SU-DHL-6 (cell line): Measurements from ENCODE around the gene CNTN4.

Experiments used
- H2AFZ ChIP-seq: fragments of 200-600 bp; sonication (generic); 2 replicates; pipeline ENCODE4 v1.6.1; 2014; ENCODE audit warnings: low read depth, mild to moderate bottlenecking, moderate library complexity, mixed read lengths, antibody characterized with exemption, low read length; ENCODE audit not compliant: severe bottlenecking
- H3F3A ChIP-seq: fragments of 200-600 bp; shearing (Covaris generic); 2 replicates; pipeline ENCODE4 v1.6.0; 2016; ENCODE audit warnings: antibody characterized with exemption, mild to moderate bottlenecking; ENCODE audit not compliant: insufficient read depth
- H3K27ac ChIP-seq: fragments of 200-600 bp; sonication (generic); 2 replicates; pipeline ENCODE4 v1.5.1; 2016; ENCODE audit warnings: low read depth, mild to moderate bottlenecking, low read length, moderate library complexity, mixed read lengths
- H3K27me3 ChIP-seq: fragments of 200-600 bp; sonication (generic), shearing (Covaris generic); 2 replicates; pipeline ENCODE4 v1.6.0; 2014; ENCODE audit warnings: mild to moderate bottlenecking, low read length
- H3K36me3 ChIP-seq: fragments of 200-600 bp; sonication (generic); 2 replicates; pipeline ENCODE4 v1.6.1; 2014; ENCODE audit warnings: mild to moderate bottlenecking, low read length, mixed read lengths
- H3K4me2 ChIP-seq: fragments of 300-600, 200-600 bp; shearing (Covaris generic), sonication (generic); 2 replicates; pipeline ENCODE4 v1.6.0; 2014; ENCODE audit warnings: low read length, low read depth, mild to moderate bottlenecking; ENCODE audit not compliant: poor library complexity, severe bottlenecking
- H3K4me3 ChIP-seq: fragments of 200-600 bp; sonication (generic); 2 replicates; pipeline ENCODE4 v1.5.1; 2014; ENCODE audit warnings: antibody characterized with exemption, low read length, mild to moderate bottlenecking, mixed read lengths; ENCODE audit not compliant: insufficient read depth, poor library complexity, severe bottlenecking
- H3K79me2 ChIP-seq: fragments of 200-600 bp; sonication (generic); 2 replicates; pipeline ENCODE4 v1.6.1; 2014; ENCODE audit warnings: mild to moderate bottlenecking, low read length, moderate library complexity; ENCODE audit not compliant: insufficient read depth
- H3K9ac ChIP-seq: fragments of 200-600 bp; sonication (generic); 2 replicates; pipeline ENCODE4 v1.7.0; 2014; ENCODE audit warnings: mild to moderate bottlenecking, low read length
- H3K9me2 ChIP-seq: fragments of 200-600 bp; sonication (generic); replicated peaks from 2 replicates; pipeline ENCODE4 v1.6.1; 2014; ENCODE audit warnings: low read length; ENCODE audit not compliant: insufficient read depth
- H3K9me3 ChIP-seq: fragments of 200-600 bp; sonication (generic); 2 replicates; pipeline ENCODE4 v1.6.1; 2014; ENCODE audit warnings: low read length, mixed read lengths; ENCODE audit not compliant: insufficient read depth
- H4K20me1 ChIP-seq: fragments of 200-600 bp; sonication (generic); 2 replicates; pipeline ENCODE4 v1.6.1; 2014; ENCODE audit warnings: low read depth, mild to moderate bottlenecking, antibody characterized with exemption, low read length, moderate library complexity, mixed read lengths
- CTCF ChIP-seq: fragments of 200-600 bp; sonication (generic); IDR thresholded peaks from one replicate; pipeline ENCODE4 v1.5.1; 2017; ENCODE audit warnings: antibody characterized with exemption, mild to moderate bottlenecking, low read length, moderate library complexity; ENCODE audit not compliant: insufficient read depth, poor library complexity, severe bottlenecking
- EZH2phosphoT487 ChIP-seq: fragments of 200-600 bp; sonication (generic), shearing (Covaris generic); conservative IDR thresholded peaks from 2 replicates; pipeline ENCODE4 v1.6.1; 2018; ENCODE audit warnings: mild to moderate bottlenecking, antibody characterized with exemption, low read length, moderate library complexity, mixed read lengths

CNTN4 gene

GRCh38 chr3:2578560-2578959 lies 479.9 kb downstream of the CNTN4 start:
- Histone ChIP-seq H3K27me3 (no peaks in the 10 kb centered on the region), H3K4me3 (no peak overlapping the region), H3K79me2 (no peaks in the 10 kb centered on the region), H3K4me2 (no peak overlapping the region), H3K9me3 (no peaks in the 10 kb centered on the region), H3K9ac (no peak overlapping the region), H3F3A (no peaks in the 10 kb centered on the region), H3K36me3 (no peaks in the 10 kb centered on the region), H2AFZ (no peak overlapping the region), H3K27ac (no peak overlapping the region), H3K9me2 (no peaks in the 10 kb centered on the region), H4K20me1 (no peaks in the 10 kb centered on the region)
- no peak for TF ChIP-seq CTCF
- no peak for TF ChIP-seq EZH2phosphoT487

GRCh38 chr3:2579206-2579605 lies 480.5 kb downstream of the CNTN4 start:
- H3K9me3 ChIP-seq = no peaks in the 10 kb centered on the region
- H3K9ac ChIP-seq = no peak overlapping the region
- H3K27me3 ChIP-seq = no peaks in the 10 kb centered on the region
- H3K4me2 ChIP-seq = no peak overlapping the region
- H3K79me2 ChIP-seq = no peaks in the 10 kb centered on the region
- no peak overlapping the region for H3K4me3 ChIP-seq
- H3K36me3 ChIP-seq = no peaks in the 10 kb centered on the region
- no peak overlapping the region for H2AFZ ChIP-seq
- no peaks in the 10 kb centered on the region for H4K20me1 ChIP-seq
- H3K9me2 ChIP-seq = no peaks in the 10 kb centered on the region
- TF ChIP-seq CTCF (no peak), EZH2phosphoT487 (no peak)
- H3K27ac ChIP-seq = no peak overlapping the region
- H3F3A ChIP-seq = no peaks in the 10 kb centered on the region

GRCh38 chr3:2583046-2583445 lies 484.4 kb downstream of the CNTN4 start:
- no peak overlapping the region for H3K4me2 ChIP-seq
- no peaks in the 10 kb centered on the region for H3F3A ChIP-seq
- no peaks in the 10 kb centered on the region for H4K20me1 ChIP-seq
- H2AFZ ChIP-seq = no peak overlapping the region
- H3K9ac ChIP-seq = no peak overlapping the region
- H3K27me3 ChIP-seq = no peaks in the 10 kb centered on the region
- H3K36me3 ChIP-seq = no peaks in the 10 kb centered on the region
- TF ChIP-seq CTCF (no peak), EZH2phosphoT487 (no peak)
- H3K9me3 ChIP-seq = no peaks in the 10 kb centered on the region
- no peaks in the 10 kb centered on the region for H3K9me2 ChIP-seq
- H3K4me3 ChIP-seq = no peak overlapping the region
- no peak overlapping the region for H3K27ac ChIP-seq
- no peaks in the 10 kb centered on the region for H3K79me2 ChIP-seq
